C4-2B (cell line): ENCODE measurements around the gene COMP.

Experiments used
- H3K27ac ChIP-seq: fragments of 450-650 bp; 2 replicates; pipeline ENCODE4 v1.5.1; 2017
- ZFX ChIP-seq: fragments of 450-650 bp; IDR thresholded peaks from 2 replicates; pipeline ENCODE4 v1.6.1; 2017
- TF ChIP-seq, protein P1 (sequence below): fragments of 450-650 bp; conservative IDR thresholded peaks from 2 replicates; pipeline ENCODE4 v1.5.1; 2017; ENCODE audit warnings: mild to moderate bottlenecking

Gene COMP

GRCh38 chr19:18794692-18795091 is 3.6 kb upstream of the COMP start:
- TF ChIP-seq ZFX = no peak
- TF ChIP-seq, protein P1, sequence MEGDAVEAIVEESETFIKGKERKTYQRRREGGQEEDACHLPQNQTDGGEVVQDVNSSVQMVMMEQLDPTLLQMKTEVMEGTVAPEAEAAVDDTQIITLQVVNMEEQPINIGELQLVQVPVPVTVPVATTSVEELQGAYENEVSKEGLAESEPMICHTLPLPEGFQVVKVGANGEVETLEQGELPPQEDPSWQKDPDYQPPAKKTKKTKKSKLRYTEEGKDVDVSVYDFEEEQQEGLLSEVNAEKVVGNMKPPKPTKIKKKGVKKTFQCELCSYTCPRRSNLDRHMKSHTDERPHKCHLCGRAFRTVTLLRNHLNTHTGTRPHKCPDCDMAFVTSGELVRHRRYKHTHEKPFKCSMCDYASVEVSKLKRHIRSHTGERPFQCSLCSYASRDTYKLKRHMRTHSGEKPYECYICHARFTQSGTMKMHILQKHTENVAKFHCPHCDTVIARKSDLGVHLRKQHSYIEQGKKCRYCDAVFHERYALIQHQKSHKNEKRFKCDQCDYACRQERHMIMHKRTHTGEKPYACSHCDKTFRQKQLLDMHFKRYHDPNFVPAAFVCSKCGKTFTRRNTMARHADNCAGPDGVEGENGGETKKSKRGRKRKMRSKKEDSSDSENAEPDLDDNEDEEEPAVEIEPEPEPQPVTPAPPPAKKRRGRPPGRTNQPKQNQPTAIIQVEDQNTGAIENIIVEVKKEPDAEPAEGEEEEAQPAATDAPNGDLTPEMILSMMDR = no peak
- H3K27ac ChIP-seq = no peak overlapping the region

GRCh38 chr19:18794029-18794313 is 2.9 kb upstream of the COMP start:
- TF ChIP-seq, protein P1 = no peak
- no peak for TF ChIP-seq ZFX
- H3K27ac ChIP-seq = no peak overlapping the region

DNA sequence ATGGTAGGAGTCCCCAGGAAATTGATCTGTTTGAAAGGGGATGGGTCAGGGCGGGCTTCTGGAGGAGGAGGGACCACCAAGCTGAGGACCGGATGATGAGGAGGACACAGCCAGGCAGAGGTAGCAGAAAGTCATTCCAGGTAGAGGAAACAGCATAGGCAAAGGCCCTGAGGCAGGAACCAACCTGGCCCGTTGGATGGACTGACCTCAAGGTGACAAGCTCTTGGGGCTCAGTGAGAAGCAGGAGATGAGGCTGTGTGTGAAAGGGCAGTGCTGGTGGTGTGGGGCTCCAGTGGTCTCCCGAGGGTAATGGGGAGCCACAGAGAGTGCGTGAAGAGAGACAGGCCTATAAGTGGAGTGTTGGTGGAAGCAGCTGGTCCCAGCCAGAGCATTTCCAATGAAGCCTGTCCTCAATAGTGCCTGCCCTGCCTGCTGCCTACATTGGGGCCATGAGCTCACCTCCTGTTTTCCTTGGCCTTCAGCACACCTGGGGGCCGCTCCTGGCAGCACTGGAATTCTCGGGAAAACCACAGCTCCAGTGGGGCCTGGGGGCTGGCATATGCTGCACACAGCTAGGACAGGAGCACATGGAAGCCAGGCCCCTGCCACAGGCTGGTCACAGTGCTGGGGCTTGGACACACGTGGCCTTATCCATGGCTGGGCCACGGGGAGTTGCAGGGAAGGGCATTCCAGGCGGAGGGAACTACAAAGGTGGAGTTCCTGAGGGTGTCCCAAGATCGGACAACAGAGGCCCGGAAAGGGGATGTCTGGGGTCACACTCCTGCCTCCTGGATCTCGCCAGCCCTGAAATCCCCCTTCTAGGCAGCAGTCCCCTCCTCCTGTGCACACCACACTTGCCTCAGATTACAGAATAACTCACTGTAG is 2.3 kb upstream of the COMP start:
- no peak for TF ChIP-seq ZFX
- TF ChIP-seq, protein P1 = no peak
- H3K27ac ChIP-seq = no peak overlapping the region

- H3K27ac ChIP-seq = no peak overlapping the region
- no peak for TF ChIP-seq ZFX
- TF ChIP-seq, protein P1 = no peak
Observed at GRCh38 chr19:18792661-18793060, 1.6 kb upstream of the COMP start.

GRCh38 chr19:18791315-18791678 is 192 bp upstream of the COMP start:
- no peak overlapping the region for H3K27ac ChIP-seq
- no peak for TF ChIP-seq ZFX
- TF ChIP-seq, protein P1 = no peak

DNA sequence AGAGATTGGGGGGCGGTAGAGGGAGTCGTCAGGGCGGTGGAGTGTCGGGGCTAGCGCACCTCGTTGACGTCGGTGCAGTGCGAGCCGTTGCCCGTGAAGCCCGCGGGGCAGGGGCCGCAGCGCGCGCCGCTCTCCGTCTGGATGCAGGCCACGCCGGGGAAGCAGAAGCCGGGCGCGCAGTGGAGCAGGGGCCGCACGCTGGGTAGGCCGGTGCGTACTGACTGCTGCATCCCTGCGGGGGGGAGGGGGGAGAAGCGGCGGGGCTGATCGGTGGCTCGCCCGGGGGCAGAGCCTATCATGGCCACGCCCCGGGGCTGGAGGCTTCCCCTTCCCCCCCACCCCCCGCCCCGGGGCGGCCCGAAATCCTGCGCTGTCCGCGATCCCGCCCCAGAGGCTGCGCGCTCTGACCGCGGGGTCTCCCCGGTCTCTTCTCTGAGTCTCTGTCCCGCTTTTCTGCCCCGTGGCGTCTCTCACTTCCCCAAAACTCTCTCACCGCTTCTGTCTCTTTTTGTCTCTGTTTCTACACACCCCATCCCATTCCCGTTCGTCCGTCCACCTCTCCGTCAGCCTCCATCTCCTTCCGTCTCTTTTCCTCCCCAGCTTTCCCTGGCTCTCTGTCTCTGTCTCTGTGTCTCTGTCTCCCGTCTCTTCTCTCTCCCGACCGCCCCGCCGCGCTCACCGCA is 1.1 kb downstream of the COMP start:
- TF ChIP-seq ZFX = no peak
- TF ChIP-seq, protein P1 = no peak
- H3K27ac ChIP-seq = no peak overlapping the region

DNA sequence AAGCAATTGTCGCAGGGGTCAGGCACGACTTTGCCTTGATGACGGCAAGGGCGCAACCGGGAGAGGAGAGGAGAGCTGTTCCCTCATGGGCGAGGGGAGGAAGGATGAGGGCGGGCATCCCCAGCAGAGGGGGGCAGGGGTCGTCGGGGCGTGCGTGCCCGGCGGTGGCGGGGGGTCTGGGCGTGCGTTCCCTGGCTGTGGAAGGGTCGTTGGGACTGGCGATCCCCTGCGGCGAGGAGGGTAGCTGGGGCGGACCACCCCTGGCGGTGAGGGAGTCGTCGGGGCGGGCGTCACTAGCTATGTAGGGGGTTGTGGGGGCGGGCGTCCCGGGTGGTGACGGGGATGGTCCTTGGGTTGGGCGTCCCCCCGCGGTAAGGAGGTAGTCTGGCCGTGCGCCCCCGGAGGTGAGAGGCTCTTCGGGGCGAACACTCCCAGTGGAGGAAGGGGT is 1.7 kb downstream of the COMP start:
- H3K27ac ChIP-seq = no peak overlapping the region
- TF ChIP-seq, protein P1 = no peak
